ENCODE measurements around the gene COPG1. TPM values are rescaled to one million over a fixed set of nuclear protein-coding genes. Genes with fewer than 3 reads are reported as not detected.
"Not testable (repeated sequence)": the region's sequence is repeated elsewhere in the genome, so short reads cannot be mapped to it uniquely, and the experiment has no call there.

The COPG1 gene
- total RNA-seq, 1 experiment from 2014 or later = 205 TPM

DNA sequence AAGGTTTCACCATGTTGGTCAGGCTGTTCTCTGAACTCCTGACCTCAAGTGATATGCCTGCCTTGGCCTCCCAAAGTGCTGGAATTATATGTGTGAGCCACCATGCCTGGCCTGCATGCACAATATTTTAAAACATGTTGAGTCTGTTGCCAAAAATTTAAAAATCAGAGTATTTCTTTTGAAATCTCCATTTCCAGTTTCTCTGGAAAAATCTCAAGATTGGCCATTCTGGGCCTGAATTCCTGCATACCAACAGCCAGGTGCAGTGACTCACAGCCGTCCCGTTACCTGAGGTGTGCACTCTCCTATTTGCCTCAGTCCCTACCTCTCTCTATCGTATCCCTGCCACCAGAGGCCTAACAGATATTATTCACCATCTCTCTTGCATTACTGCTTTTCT is 15.0 kb upstream of the COPG1 start:
- in situ Hi-C loops (cut with HindIII; ENCODE audit: low pct_unique_long_range_greater_than_20kb, low sequenced_read_pairs) = no loop called here
- no peak for DNase-seq (ENCODE audit: low read depth, low spot score)

- no peak for DNase-seq (ENCODE audit: low read depth, low spot score)
- in situ Hi-C loops (cut with HindIII; ENCODE audit: low pct_unique_long_range_greater_than_20kb, low sequenced_read_pairs) = no loop called here
Observed at GRCh38 chr3:129235344-129235917, 14.0 kb upstream of the COPG1 start.

GRCh38 chr3:129238945-129239705 is 10.3 kb upstream of the COPG1 start:
- no peak for DNase-seq (ENCODE audit: low read depth, low spot score)
- in situ Hi-C loops (cut with HindIII; ENCODE audit: low pct_unique_long_range_greater_than_20kb, low sequenced_read_pairs) = no loop called here

DNA sequence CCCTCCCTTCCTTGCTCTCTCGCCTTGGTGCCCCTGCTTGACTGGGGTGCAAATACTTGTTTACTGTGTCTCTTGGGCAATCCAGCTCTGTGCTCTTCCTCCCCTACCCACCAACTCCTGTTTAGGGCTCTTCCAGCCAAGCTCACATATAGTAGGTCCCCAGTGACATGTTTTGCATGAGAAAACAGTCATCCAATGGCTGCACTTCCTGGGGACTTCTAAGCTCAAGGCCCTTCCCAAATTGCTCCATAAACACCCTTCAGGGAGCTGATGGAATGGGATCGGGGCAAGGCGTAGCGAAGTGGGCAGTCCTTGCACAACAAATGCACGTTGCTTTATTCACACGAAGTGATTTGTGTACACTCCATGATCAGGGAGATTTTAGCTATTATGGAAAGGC is 9.4 kb upstream of the COPG1 start:
- no peak for DNase-seq (ENCODE audit: low read depth, low spot score)
- in situ Hi-C loops (cut with HindIII; ENCODE audit: low pct_unique_long_range_greater_than_20kb, low sequenced_read_pairs) = no loop called here

DNA sequence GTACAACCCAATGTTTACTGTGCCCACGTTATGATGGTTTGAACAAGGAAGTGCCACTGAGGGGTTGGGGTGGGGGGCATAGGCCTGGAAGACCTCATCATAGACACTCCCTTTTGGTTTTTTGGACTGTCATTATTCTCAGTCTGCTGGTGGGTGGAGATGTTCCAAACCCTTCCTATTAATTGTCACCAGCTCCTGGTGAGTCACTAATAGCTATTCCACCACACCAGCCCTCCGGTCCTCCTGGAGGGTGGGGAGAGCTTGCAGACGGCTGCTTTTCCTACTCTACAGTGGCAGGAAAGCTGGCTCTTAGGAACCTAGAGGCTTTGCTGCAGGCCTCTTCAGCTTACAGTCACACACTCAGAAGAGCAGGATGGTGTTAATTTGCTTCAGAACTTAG is 9.0 kb upstream of the COPG1 start:
- in situ Hi-C loops (cut with HindIII; ENCODE audit: low pct_unique_long_range_greater_than_20kb, low sequenced_read_pairs) = no loop called here
- DNase-seq (ENCODE audit: low read depth, low spot score) = no peak

DNA sequence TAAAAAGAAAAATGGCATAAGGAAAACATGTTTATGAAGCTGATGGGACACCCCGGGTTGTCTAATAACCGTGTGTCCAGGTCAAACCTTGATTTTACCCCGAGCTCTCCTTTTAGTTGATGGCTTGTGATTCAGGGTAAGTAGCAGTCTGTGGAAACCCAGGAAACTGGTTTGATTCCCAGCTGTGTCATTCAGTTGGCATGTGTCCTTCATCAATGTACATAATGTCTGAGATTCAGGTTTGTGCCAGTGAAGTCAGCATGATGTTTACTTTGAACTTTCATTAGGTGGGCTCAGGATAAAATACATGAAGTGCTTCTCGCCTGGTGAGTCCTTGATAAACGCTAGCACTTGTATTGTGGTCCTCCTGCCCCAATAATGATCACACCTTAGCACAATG is 4.3 kb upstream of the COPG1 start:
- DNase-seq (ENCODE audit: low read depth, low spot score) = no peak
- in situ Hi-C loops (cut with HindIII; ENCODE audit: low pct_unique_long_range_greater_than_20kb, low sequenced_read_pairs) = no loop called here

- peak; percentile 95 for DNase-seq (ENCODE audit: low read depth, low spot score)
- in situ Hi-C loops (cut with HindIII; ENCODE audit: low pct_unique_long_range_greater_than_20kb, low sequenced_read_pairs) = not testable (repeated sequence)
Observed at GRCh38 chr3:129245641-129246306, 3.6 kb upstream of the COPG1 start.

DNA sequence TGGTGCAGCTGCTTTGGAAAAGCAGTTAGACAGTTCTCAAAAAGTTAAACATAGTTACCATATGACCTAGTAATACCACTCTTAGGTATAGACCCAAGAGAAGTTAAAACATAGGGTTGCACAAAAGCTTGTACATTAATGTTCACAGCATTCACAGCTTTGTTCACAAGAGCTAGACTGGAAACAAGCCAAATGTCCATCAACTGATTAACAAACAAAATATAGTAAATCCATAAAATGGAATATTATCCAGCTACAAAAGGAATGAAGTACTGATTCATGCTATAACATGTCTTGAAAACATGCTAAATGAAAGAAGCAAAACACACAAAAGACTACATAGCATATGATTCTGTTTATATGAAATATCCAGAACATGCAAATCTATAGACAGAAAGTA is 2.8 kb upstream of the COPG1 start:
- DNase-seq (ENCODE audit: low read depth, low spot score) = no peak
- in situ Hi-C loops (cut with HindIII; ENCODE audit: low pct_unique_long_range_greater_than_20kb, low sequenced_read_pairs) = no loop called here

- in situ Hi-C loops (cut with HindIII; ENCODE audit: low pct_unique_long_range_greater_than_20kb, low sequenced_read_pairs) = no loop called here
- DNase-seq (ENCODE audit: low read depth, low spot score) = no peak
Observed at GRCh38 chr3:129248286-129248979, 973 bp upstream of the COPG1 start.

- in situ Hi-C loops (cut with HindIII; ENCODE audit: low pct_unique_long_range_greater_than_20kb, low sequenced_read_pairs) = no loop called here
Observed at GRCh38 chr3:129252748-129253147, 3.3 kb downstream of the COPG1 start.

DNA sequence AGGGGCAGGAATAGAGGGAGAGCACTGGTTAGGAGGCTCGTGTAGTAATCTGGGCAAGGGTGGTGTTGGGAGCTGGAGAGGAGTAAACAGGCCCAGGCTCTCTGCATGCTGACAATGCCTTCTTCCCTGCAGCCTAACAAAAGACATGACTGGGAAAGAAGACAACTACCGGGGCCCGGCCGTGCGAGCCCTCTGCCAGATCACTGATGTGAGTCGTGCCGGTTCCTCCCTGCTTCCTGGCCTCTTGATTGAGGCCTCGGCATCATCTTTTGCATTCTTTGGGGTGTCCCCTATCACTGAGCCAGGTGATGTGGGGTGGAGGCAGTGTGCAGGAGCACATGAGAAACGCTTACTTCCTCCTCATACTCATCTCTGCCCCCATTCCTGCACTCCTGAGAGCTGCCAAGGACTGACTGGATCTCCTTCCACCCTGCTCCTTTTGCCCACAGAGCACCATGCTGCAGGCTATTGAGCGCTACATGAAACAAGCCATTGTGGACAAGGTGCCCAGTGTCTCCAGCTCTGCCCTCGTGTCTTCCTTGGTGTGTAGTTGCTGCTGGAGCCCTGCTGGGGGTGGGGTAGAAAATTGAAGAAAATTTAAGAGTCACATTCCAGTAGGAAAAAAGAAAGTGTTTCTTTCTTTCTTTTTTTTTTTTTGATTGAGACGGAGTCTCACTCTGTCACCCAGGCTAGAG is 5.3 kb downstream of the COPG1 start:
- in situ Hi-C loops (cut with HindIII; ENCODE audit: low pct_unique_long_range_greater_than_20kb, low sequenced_read_pairs) = no loop called here
- peak; percentile 96 for DNase-seq (ENCODE audit: low read depth, low spot score)

More at GRCh38 chr3:129252748-129253147, 3.3 kb downstream of the COPG1 start:
- DNase-seq (ENCODE audit: low read depth, low spot score) = no peak

DNA sequence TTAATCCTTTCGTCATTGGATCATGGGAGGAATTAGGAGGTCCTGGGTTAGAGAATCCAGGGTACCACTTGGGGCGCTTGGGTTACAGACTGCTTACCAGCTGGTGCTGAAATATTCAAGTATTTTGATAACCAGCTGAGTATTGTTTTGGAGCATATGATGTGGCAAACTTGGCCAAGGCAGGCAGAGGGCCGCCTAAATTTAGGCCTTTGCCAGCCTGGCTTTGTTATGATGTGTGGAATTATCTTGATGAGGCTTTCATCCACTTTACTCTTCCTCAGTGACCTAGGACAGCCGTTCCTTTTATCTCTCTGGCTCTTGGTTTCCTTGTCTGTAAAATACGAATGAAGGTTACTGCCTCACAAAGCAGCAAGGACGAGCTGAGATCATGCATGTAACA is 6.9 kb downstream of the COPG1 start:
- in situ Hi-C loops (cut with HindIII; ENCODE audit: low pct_unique_long_range_greater_than_20kb, low sequenced_read_pairs) = no loop called here
- DNase-seq (ENCODE audit: low read depth, low spot score) = no peak

- in situ Hi-C loops (cut with HindIII; ENCODE audit: low pct_unique_long_range_greater_than_20kb, low sequenced_read_pairs) = no loop called here
- DNase-seq (ENCODE audit: low read depth, low spot score) = no peak
Observed at GRCh38 chr3:129257609-129258008, 8.2 kb downstream of the COPG1 start.

DNA sequence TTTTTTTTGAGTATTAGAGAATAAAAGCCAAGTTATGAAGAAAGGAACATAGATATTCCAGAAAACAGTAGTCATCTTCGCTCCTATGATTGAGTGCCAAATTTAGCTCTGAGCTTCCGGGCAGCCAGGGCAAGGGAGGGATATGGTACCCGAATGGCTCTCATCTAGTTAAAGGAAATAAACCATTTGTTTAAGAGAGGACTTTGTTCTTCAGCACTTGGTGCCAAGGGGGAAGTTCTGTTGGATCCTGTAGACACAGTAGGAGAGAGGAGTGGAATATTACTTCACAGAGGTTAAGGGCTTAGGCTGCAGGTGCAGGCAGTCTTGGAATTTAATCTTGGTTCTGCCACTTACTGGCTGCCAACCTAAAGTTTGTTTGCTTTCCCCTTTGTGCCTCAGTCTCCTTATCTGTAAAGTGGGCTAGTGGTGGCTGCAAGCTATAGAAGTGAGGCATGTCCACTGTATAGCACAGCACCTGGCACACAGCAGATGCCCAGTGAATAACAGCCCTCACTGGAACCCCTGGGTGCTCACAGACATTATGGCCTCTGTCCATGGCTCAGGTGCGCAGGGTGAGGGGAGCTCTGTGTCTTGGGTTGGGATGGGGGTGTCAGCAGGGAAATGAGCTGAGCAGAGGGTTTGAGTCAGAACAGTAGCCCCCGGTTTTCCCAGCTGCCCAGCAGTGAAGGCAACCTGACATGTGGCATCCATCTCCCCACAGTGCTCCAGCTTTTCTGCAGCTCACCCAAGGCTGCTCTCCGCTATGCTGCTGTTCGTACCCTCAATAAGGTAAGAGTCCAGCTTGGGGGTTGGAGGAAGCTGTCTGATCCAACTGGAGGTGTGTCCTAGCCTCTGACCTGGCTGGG is 10.4 kb downstream of the COPG1 start:
- DNase-seq (ENCODE audit: low read depth, low spot score) = no peak
- in situ Hi-C loops (cut with HindIII; ENCODE audit: low pct_unique_long_range_greater_than_20kb, low sequenced_read_pairs) = no loop called here

DNA sequence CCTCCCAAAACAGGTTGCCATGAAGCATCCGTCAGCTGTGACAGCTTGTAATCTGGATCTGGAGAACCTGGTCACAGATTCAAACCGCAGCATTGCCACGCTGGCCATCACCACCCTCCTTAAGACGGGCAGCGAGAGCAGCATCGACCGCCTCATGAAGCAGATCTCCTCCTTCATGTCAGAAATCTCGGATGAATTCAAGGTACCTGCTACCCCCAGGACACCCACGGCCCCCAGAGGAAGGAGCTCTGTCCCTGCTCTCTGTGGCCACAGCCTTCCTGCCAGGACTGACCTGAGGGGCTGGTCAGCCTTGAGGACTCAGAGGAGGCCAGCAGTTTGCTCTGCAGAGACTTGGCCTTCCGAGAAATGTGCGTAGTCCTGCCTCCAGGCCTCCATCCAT is 11.2 kb downstream of the COPG1 start:
- DNase-seq (ENCODE audit: low read depth, low spot score) = no peak
- in situ Hi-C loops (cut with HindIII; ENCODE audit: low pct_unique_long_range_greater_than_20kb, low sequenced_read_pairs) = no loop called here

GRCh38 chr3:129261894-129262293 is 12.5 kb downstream of the COPG1 start:
- DNase-seq (ENCODE audit: low read depth, low spot score) = no peak
- in situ Hi-C loops (cut with HindIII; ENCODE audit: low pct_unique_long_range_greater_than_20kb, low sequenced_read_pairs) = no loop called here
